GM12878 (cell line): Measurements from ENCODE around the gene EPHB1. TPM values are rescaled to one million over a fixed set of nuclear protein-coding genes. Genes with fewer than 3 reads are reported as not detected.

Experiments
- ATAC-seq: fragments of 200-7000 bp; cut with Tn5 transposase; 3 replicates; pipeline ENCODE4 v1.9.1; 2020; ENCODE audit warnings: mild to moderate bottlenecking, moderate library complexity
- BruUV-seq: library from RNA; stranded (reverse); fragments of 400-500 nt; replicated peaks from 2 replicates; lab custom pipeline; 2021; lab: Mats Ljungman, UMichigan
- CTCF ChIA-PET: fragments of 300-600 bp; sonication (Branson Sonifier 250); formaldehyde crosslinking; extraction: SDS; loops from one replicate; lab custom pipeline; 2021; ENCODE audit warnings: inconsistent platforms; lab: Yijun Ruan, JAX
- POLR2A ChIA-PET: fragments of 350-600 bp; formaldehyde crosslinking; extraction: SDS; loops from one replicate; lab custom pipeline; 2021; ENCODE audit warnings: inconsistent platforms; lab: Charles Lee
- RAD21 ChIA-PET: fragments of 300-600 bp; sonication (Branson Sonifier 250); formaldehyde crosslinking; loops from one replicate; lab custom pipeline; 2023; ENCODE audit warnings: antibody characterized with exemption; ENCODE audit not compliant: unreplicated experiment; lab: Charles Lee
- SMC1A ChIA-PET: fragments of 300-600 bp; sonication (Branson Sonifier 250); formaldehyde crosslinking; loops from one replicate; lab custom pipeline; 2023; ENCODE audit not compliant: unreplicated experiment, uncharacterized antibody; lab: Charles Lee
- DNase-seq: peaks from one replicate; pipeline ENCODE4 v3.0.0-alpha.2; 2011; ENCODE audit warnings: low read depth, low spot score
- FAIRE-seq: peaks from 3 replicates; lab custom pipeline; 2011; peaks lifted over from hg19 to GRCh38; lab: Jason Lieb, UNC
- H2AFZ ChIP-seq: 2 replicates; pipeline ENCODE4 v1.6.0; 2011; ENCODE audit warnings: low read depth, low read length, control low read depth; ENCODE audit not compliant: control insufficient read depth
- H3K27ac ChIP-seq: 2 replicates; pipeline ENCODE4 v1.5.1; 2011; ENCODE audit warnings: control low read depth; ENCODE audit not compliant: control insufficient read depth, insufficient read depth
- H3K27me3 ChIP-seq, 2 experiments: replicated peaks in 1 of 2; 2 replicates each; pipeline versions ENCODE4 v1.6.0 to v1.6.1; 2011; ENCODE audit warnings: low read length in 1 of 2; ENCODE audit not compliant: control insufficient read depth in 2 of 2, insufficient read depth in 2 of 2
- H3K36me3 ChIP-seq, 2 experiments: 2 replicates each; pipeline ENCODE4 v1.5.1; 2011; ENCODE audit warnings: low read length in 1 of 2; ENCODE audit not compliant: control insufficient read depth in 2 of 2, insufficient read depth in 2 of 2
- H3K4me1 ChIP-seq: 2 replicates; pipeline ENCODE4 v1.6.1; 2011; ENCODE audit warnings: mild to moderate bottlenecking, low read length, moderate library complexity, mixed read lengths; ENCODE audit not compliant: control insufficient read depth, insufficient read depth
- H3K4me2 ChIP-seq: 2 replicates; pipeline ENCODE4 v1.6.0; 2011; ENCODE audit warnings: control low read depth; ENCODE audit not compliant: control insufficient read depth, insufficient read depth
- H3K4me3 ChIP-seq: fragments of 200-600 bp; sonication (generic); 2 replicates; pipeline ENCODE4 v1.5.1; 2016
- H3K79me2 ChIP-seq: 2 replicates; pipeline ENCODE4 v1.6.0; 2011; ENCODE audit warnings: low read length; ENCODE audit not compliant: control insufficient read depth, insufficient read depth
- H3K9ac ChIP-seq: 2 replicates; pipeline ENCODE4 v1.8.0; 2011; ENCODE audit warnings: low read length, control low read depth, mixed read lengths; ENCODE audit not compliant: control insufficient read depth, insufficient read depth
- H3K9me3 ChIP-seq: replicated peaks from 3 replicates; pipeline ENCODE4 v1.5.1; 2011; ENCODE audit warnings: mild to moderate bottlenecking, low read length; ENCODE audit not compliant: control insufficient read depth, insufficient read depth
- H4K20me1 ChIP-seq: 2 replicates; pipeline ENCODE4 v1.6.0; 2011; ENCODE audit not compliant: control insufficient read depth, insufficient read depth
- ATF2 ChIP-seq: IDR thresholded peaks from 2 replicates; pipeline ENCODE4 v1.6.1; 2012; ENCODE audit warnings: low read length, inconsistent platforms
- BCLAF1 ChIP-seq: fragments of 450-650 bp; IDR thresholded peaks from 2 replicates; pipeline ENCODE4 v1.6.1; 2017; ENCODE audit warnings: antibody characterized with exemption, mild to moderate bottlenecking, moderate library complexity
- CEBPB ChIP-seq, 2 experiments: fragments of 150-350 bp in 1 of 2; IDR thresholded peaks; 2 replicates each; pipeline ENCODE4 v1.6.1; 2012 to 2014; ENCODE audit warnings: low read depth in 2 of 2, low read length in 2 of 2, borderline replicate concordance in 1 of 2, inconsistent platforms in 1 of 2
- E2F8 ChIP-seq: fragments of 450-650 bp; IDR thresholded peaks from 2 replicates; pipeline ENCODE4 v1.6.1; 2018; ENCODE audit warnings: mild to moderate bottlenecking, low read depth, moderate library complexity; ENCODE audit not compliant: partially characterized antibody
- HCFC1 ChIP-seq: fragments of 150-350 bp; IDR thresholded peaks from 2 replicates; pipeline ENCODE4 v1.6.1; 2014; ENCODE audit warnings: low read length
- HDGF ChIP-seq: fragments of 450-650 bp; IDR thresholded peaks from 2 replicates; pipeline ENCODE4 v1.6.1; 2016; ENCODE audit warnings: antibody characterized with exemption
- HSF1 ChIP-seq: fragments of 150-350 bp; IDR thresholded peaks from 2 replicates; pipeline ENCODE4 v1.6.1; 2014; ENCODE audit warnings: mild to moderate bottlenecking, low read depth, low read length
- MEF2B ChIP-seq: fragments of 450-650 bp; IDR thresholded peaks from 2 replicates; pipeline ENCODE4 v1.6.1; 2018; ENCODE audit warnings: mild to moderate bottlenecking, moderate library complexity; ENCODE audit not compliant: partially characterized antibody, poor library complexity, severe bottlenecking
- NFYA ChIP-seq: IDR thresholded peaks from 2 replicates; pipeline ENCODE4 v1.6.1; 2011; ENCODE audit warnings: low read depth, mild to moderate bottlenecking, low read length, improper control_type of control experiment, borderline replicate concordance
- NR2C2 ChIP-seq: IDR thresholded peaks from 2 replicates; pipeline ENCODE4 v1.6.1; 2011; ENCODE audit warnings: borderline replicate concordance, low read depth; ENCODE audit not compliant: control insufficient read depth, insufficient read length
- PAX5 ChIP-seq: IDR thresholded peaks from 2 replicates; pipeline ENCODE4 v1.6.1; 2011; ENCODE audit warnings: low read depth, low read length, borderline replicate concordance
- POLR2AphosphoS2 ChIP-seq: IDR thresholded peaks from 2 replicates; pipeline ENCODE4 v1.6.1; 2011; ENCODE audit warnings: low read depth, mild to moderate bottlenecking, low read length, improper control_type of control experiment, moderate library complexity
- POU2F2 ChIP-seq: IDR thresholded peaks from 3 replicates; pipeline ENCODE4 v1.6.1; 2011; ENCODE audit warnings: low read depth, mild to moderate bottlenecking, low read length, borderline replicate concordance
- SMC3 ChIP-seq: IDR thresholded peaks from 2 replicates; pipeline ENCODE4 v1.6.1; 2011; ENCODE audit warnings: low read length, improper control_type of control experiment, borderline replicate concordance
- TBL1XR1 ChIP-seq: IDR thresholded peaks from 2 replicates; pipeline ENCODE4 v1.6.1; 2012; ENCODE audit warnings: low read depth, low read length, improper control_type of control experiment
- YBX1 ChIP-seq: fragments of 450-650 bp; IDR thresholded peaks from 2 replicates; pipeline ENCODE4 v1.6.1; 2016; ENCODE audit warnings: antibody characterized with exemption
- ZNF24 ChIP-seq: fragments of 450-650 bp; IDR thresholded peaks from 2 replicates; pipeline ENCODE4 v1.6.1; 2017; ENCODE audit warnings: antibody characterized with exemption, mild to moderate bottlenecking
- WGBS: methylation state at CpG from one replicate; pipeline ENCODE4 v1.1.6; 2016; ENCODE audit warnings: low lambda C conversion rate; ENCODE audit not compliant: insufficient replicate concordance, insufficient coverage; ENCODE audit errors: missing lambda C conversion rate; 5-methylcytosine and 5-hydroxymethylcytosine counted together
- in situ Hi-C: fragments of 300-500 bp; cut with MboI; formaldehyde crosslinking; loops from 9 replicates; pipeline ENCODE4 v1.14.3; 2018; ENCODE audit warnings: mixed read lengths
- intact Hi-C: fragments of 100-400 bp; cut with micrococcal nuclease; formaldehyde crosslinking; loops from one replicate; pipeline ENCODE4 v1.14.2; 2022; ENCODE audit not compliant: unreplicated experiment
- polyA plus RNA-seq, 11 experiments: library from polyadenylated mRNA; depleted of rRNA in 4 of 11; unstranded in 6 of 11; stranded (reverse) in 5 of 11; fragments of >200 nt; fragmentation: Nextera tagmentation in 4 of 11; fragmentation: Illumina TruSeq in 1 of 11; extraction: Ambion mirVana in 4 of 11; extraction: Trizol in 1 of 11; gene quantifications; 1 replicate in 1 of 11; 2 replicates in 10 of 11; pipeline versions ENCODE4 v1.2.1 to v1.2.3, GENCODE V29; 2011 to 2016; ENCODE audit warnings: inconsistent platforms in 2 of 11, missing spikeins in 2 of 11, low read depth in 1 of 11
- total RNA-seq, 4 experiments: library from RNA; depleted of rRNA in 3 of 4; stranded (reverse); fragments of >200 nt in 3 of 4; fragmentation: Illumina TruSeq in 1 of 4; extraction: Trizol in 1 of 4; gene quantifications; 2 replicates each; pipeline versions ENCODE4 v1.2.1 to v1.2.3, GENCODE V29; 2013 to 2021

The EPHB1 gene
- total and polyA plus RNA-seq, 10 of the 15 experiments (the other 5 are each of a cell fraction or from before 2014, with no cell fraction given), result 0.33 to 23.8 (median 1.2) TPM

GRCh38 chr3:135081451-135081850 lies 286.4 kb downstream of the EPHB1 start:
- intact Hi-C loops (no loop called here), in situ Hi-C loops (no loop called here)
- Histone ChIP-seq H2AFZ (no peak overlapping the region), H3K9me3 (no peaks in the 10 kb centered on the region), H3K36me3 (no peaks in the 10 kb centered on the region; a peak in 2 of 4 replicates), H3K4me3 (no peak overlapping the region), H3K4me1 (no peaks in the 10 kb centered on the region; the same call in 1 of the 2 replicates), H3K27ac (no peak overlapping the region), H3K27me3 (no peaks in the 10 kb centered on the region), H3K4me2 (no peak overlapping the region), H4K20me1 (no peaks in the 10 kb centered on the region), H3K79me2 (no peaks in the 10 kb centered on the region), H3K9ac (no peak overlapping the region)
- no peak for ATAC-seq
- DNase-seq, result no peak
- ChIA-PET RAD21 (no interaction called here), SMC1A (interaction anchor here (1.4 kb wide), 1 partner anchor 287 kb away, joined by 4 read pairs; the partner anchor contains the start of gene EPHB1), POLR2A (no interaction called here), CTCF (no interaction called here)
- no TSS peak for BruUV-seq
- FAIRE-seq, result no peak
- WGBS, result 10% methylated on average over 2 of the region's 2 CpGs
- TF ChIP-seq POLR2AphosphoS2 (no peak), PAX5 (no peak), NR2C2 (no peak), CEBPB (IDR thresholded peaks at IDR 0.05; ENCODE audit: borderline replicate concordance in 1 of 2, low read depth in 2 of 2, low read length in 2 of 2) (no peak), TBL1XR1 (no peak), POU2F2 (no peak), ATF2 (no peak), E2F8 (no peak), BCLAF1 (no peak), ZNF24 (no peak), NFYA (no peak), YBX1 (no peak), HCFC1 (no peak), HSF1 (no peak), MEF2B (no peak), HDGF (no peak), SMC3 (no peak)
